ENCODE results near the gene LRP8. TPM values are rescaled to one million over a fixed set of nuclear protein-coding genes. Genes with fewer than 3 reads are reported as not detected.

Gene LRP8
- total RNA-seq, 4 donors from 2014 or later, result 4.5 to 33.8 (median 5.0) TPM

DNA sequence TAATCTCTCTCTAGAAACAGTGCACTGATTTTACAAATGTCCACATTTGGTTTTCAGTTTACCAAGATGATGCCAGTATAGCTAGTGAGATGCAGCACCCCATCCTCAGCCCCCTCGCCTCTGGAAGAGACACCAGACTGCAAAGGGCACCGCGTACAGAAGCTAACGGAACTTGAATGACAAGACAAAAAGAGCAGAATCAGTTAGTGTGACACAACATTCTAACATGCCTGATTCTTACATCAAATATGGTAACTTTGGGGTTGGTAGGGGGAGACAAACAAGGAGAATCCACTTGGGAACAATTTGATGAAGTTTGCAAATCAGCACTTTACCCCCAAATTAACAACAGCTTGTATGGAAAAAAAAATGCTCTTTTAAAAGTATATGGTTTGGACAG lies 85.5 kb downstream of the LRP8 start:
- TF ChIP-seq, protein P1, sequence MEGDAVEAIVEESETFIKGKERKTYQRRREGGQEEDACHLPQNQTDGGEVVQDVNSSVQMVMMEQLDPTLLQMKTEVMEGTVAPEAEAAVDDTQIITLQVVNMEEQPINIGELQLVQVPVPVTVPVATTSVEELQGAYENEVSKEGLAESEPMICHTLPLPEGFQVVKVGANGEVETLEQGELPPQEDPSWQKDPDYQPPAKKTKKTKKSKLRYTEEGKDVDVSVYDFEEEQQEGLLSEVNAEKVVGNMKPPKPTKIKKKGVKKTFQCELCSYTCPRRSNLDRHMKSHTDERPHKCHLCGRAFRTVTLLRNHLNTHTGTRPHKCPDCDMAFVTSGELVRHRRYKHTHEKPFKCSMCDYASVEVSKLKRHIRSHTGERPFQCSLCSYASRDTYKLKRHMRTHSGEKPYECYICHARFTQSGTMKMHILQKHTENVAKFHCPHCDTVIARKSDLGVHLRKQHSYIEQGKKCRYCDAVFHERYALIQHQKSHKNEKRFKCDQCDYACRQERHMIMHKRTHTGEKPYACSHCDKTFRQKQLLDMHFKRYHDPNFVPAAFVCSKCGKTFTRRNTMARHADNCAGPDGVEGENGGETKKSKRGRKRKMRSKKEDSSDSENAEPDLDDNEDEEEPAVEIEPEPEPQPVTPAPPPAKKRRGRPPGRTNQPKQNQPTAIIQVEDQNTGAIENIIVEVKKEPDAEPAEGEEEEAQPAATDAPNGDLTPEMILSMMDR (IDR thresholded peaks at IDR 0.05), result no peak
- TF ChIP-seq POLR2A (IDR thresholded peaks at IDR 0.05), result no peak
- no peaks in the 10 kb centered on the region for H3K27me3 ChIP-seq
- no peak for DNase-seq
- no peaks in the 10 kb centered on the region for H3K9me3 ChIP-seq
- H3K4me1 ChIP-seq, result peaks cover 0 to 10% (median 2%) of the 10 kb centered on the region in 4 donors
- H3K4me3 ChIP-seq, result no peak overlapping the region
- H3K27ac ChIP-seq, result no peak overlapping the region
- no peaks in the 10 kb centered on the region for H3K36me3 ChIP-seq

DNA sequence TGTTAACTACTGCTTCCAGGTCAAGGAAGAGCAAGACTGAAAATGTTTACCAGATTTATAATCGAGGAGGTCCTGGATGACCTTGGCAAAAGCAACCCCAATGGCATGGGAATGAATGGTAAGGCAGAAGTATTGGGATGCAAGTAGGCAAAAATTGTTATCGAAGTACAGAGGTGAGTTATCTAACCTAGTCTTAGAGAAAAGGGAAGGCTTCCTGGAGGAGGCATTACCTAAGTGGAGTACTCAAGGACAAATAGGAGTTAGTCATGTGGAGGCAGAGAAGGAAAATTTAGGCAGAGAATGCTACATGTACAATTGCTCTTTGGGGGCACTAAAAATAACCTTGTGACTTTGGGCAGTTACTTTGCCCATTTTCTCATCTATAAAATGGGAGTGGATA lies 86.0 kb downstream of the LRP8 start:
- TF ChIP-seq, protein P1 (IDR thresholded peaks at IDR 0.05), result no peak
- TF ChIP-seq POLR2A (IDR thresholded peaks at IDR 0.05), result no peak
- H3K27ac ChIP-seq, result no peak overlapping the region

DNA sequence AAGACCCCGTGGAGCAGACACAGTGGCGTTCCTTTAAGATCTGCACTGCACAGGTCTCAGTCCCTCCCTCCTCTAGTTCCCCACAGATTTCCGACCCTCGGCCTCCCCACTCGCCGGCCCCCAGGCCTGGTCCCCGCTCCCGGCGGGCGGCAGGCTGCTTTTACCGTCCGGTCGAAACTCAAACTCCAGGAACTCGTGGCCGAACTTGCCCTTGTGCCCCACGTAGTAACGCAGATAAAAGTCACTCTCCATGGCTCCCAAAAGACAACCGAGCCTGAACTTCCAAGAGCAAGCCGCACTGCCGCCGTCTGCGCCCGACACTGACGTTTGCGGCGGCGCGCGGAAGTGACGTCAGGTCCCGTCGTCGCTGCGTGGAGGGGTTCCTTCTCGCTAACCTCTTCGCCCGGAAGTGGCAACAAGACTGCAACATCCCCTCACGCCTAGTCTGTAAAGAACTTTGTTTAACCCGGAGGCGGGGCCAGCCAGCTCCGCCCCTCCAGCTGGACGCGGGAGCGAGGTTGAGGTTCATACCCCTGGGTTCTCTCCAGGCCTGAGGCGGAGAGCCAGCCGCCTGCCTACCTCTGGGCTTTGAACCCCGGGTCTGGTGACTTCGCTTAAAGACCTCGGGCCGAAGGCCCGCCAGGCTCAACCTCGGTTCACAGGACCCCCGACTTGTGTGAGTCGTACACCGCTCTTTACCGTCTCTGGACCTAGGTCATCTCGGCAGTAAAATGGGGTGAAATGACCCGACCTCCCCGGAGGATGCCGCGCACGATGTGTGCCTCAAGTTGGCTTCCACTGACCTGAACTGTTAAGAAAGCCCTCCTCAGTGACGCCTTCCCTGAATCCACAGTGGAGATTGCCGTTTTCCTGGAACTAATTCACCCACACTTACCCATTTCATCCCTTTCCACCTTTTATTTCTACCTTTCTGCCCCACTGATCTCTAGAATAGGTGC lies 89.4 kb downstream of the LRP8 start, which contains the start of gene MAGOH:
Gene MAGOH (minus strand): TSS at position 322 of the 959 bp plus-strand sequence. CDS start 70 bp downstream, at position 252.
- H3K4me3 ChIP-seq, result peak within 1 kb of the TSS; percentile 86 to 97 (median 92)
- peaks cover 0 to 24% (median 0%) of the 10 kb centered on the region in 3 donors for H3K36me3 ChIP-seq
- no peaks in the 10 kb centered on the region for H3K27me3 ChIP-seq
- TF ChIP-seq, protein P1 (IDR thresholded peaks at IDR 0.05), result peak in 1 of 6 experiments; percentile 16
- TF ChIP-seq POLR2A (IDR thresholded peaks at IDR 0.05), result peak; percentile 56 to 70
- no peaks in the 10 kb centered on the region for H3K9me3 ChIP-seq
- peaks cover 0 to 25% (median 8%) of the 10 kb centered on the region in 4 donors for H3K4me1 ChIP-seq
- peak within 1 kb of the TSS; percentile 69 to 80 (median 79) for H3K27ac ChIP-seq
- DNase-seq, result peak; percentile 91 to 97 (median 96)

More for the DNA sequence above, 86.0 kb downstream of the LRP8 start:
- Histone ChIP-seq H3K9me3 (no peaks in the 10 kb centered on the region), H3K4me1 (peaks cover 0 to 16% (median 7%) of the 10 kb centered on the region in 4 donors), H3K4me3 (no peak overlapping the region), H3K27me3 (no peaks in the 10 kb centered on the region), H3K36me3 (no peaks in the 10 kb centered on the region)
- no peak for DNase-seq

DNA sequence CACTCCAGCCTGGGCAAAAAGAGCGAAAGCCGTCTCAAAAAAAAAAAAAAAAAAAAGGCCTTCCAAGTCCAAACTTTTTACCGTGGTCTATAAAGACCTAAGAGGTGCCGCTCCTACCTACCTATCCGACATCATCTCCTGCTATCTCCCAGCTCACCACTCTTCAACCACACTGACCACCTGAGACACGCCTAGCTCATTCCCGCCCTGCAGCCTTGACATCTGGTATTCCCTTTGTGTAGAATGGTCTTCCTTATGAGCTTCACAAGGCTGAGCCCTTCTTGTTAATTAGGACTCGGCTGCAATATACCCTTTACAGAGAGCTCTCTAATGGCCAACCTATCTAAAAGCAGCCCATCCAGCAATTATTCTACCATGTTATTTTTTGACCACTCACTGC lies 90.2 kb downstream of the LRP8 start:
- TF ChIP-seq, protein P1 (IDR thresholded peaks at IDR 0.05), result no peak
- no peak for TF ChIP-seq POLR2A (IDR thresholded peaks at IDR 0.05)
- Histone ChIP-seq H3K27me3 (no peaks in the 10 kb centered on the region), H3K4me3 (peak overlapping the region; percentile 86 to 97 (median 92)), H3K27ac (peak overlapping the region; percentile 69 to 80 (median 79)), H3K36me3 (peaks cover 0 to 33% (median 0%) of the 10 kb centered on the region in 3 donors), H3K4me1 (peaks cover 0 to 25% (median 8%) of the 10 kb centered on the region in 4 donors), H3K9me3 (no peaks in the 10 kb centered on the region)
- DNase-seq, result no peak

DNA sequence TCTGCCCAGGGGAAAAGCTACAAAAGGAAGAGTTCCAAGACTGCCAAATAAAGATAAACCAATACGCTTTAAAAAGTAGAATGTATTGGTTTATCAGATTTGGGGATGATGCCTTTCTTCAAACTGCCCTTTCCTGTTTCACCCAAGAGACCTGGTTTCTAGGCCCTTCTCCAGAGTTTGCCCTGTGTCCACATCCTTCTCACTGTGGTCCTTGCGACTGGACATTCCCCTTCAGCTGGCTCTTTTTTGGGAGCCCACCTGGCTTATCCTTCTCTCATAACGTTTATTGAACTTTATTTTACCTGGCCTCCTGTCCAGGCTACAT lies 106.9 kb downstream of the LRP8 start:
- peak overlapping the region; percentile 78 to 86 (median 82) for H3K4me3 ChIP-seq
- DNase-seq, result no peak

More for the DNA sequence above, 106.9 kb downstream of the LRP8 start:
- no peaks in the 10 kb centered on the region for H3K9me3 ChIP-seq
- H3K4me1 ChIP-seq, result peaks cover 3 to 9% (median 6%) of the 10 kb centered on the region in 4 donors
- peak overlapping the region; percentile 94 to 97 (median 97) for H3K27ac ChIP-seq
- H3K27me3 ChIP-seq, result no peaks in the 10 kb centered on the region
- no peak for TF ChIP-seq POLR2A (IDR thresholded peaks at IDR 0.05)
- TF ChIP-seq, protein P1 (IDR thresholded peaks at IDR 0.05), result no peak
- H3K36me3 ChIP-seq, result peaks cover 0 to 5% (median 0%) of the 10 kb centered on the region in 3 donors
